CD1c-positive myeloid dendritic cell (primary cell): ENCODE measurements around the gene RNU1-4.
"Not testable (repeated sequence)": the region's sequence is repeated elsewhere in the genome, so short reads cannot be mapped to it uniquely, and the experiment has no call there.

Experiments
- DNase-seq: peaks from one replicate; pipeline ENCODE4 v3.0.0-alpha.2; 2016; ENCODE audit errors: extremely low spot score

RNU1-4 gene

GRCh38 chr1:16728243-16728949 is 11.9 kb upstream of the RNU1-4 start:
- not testable (repeated sequence) for DNase-seq

- not testable (repeated sequence) for DNase-seq
These were observed 7.9 kb upstream of the RNU1-4 start for GRCh38 chr1:16732254-16732896.

GRCh38 chr1:16741230-16741629 is 914 bp downstream of the RNU1-4 start:
- DNase-seq, result not testable (repeated sequence)

- not testable (repeated sequence) for DNase-seq
These were observed 7.3 kb downstream of the RNU1-4 start for GRCh38 chr1:16747660-16748059.

- not testable (repeated sequence) for DNase-seq
These were observed 8.4 kb downstream of the RNU1-4 start for GRCh38 chr1:16748710-16749109.

- DNase-seq, result not testable (repeated sequence)
These were observed 9.9 kb downstream of the RNU1-4 start for GRCh38 chr1:16749910-16750888.

- not testable (repeated sequence) for DNase-seq
These were observed 12.5 kb downstream of the RNU1-4 start for GRCh38 chr1:16752770-16753169.

GRCh38 chr1:16755385-16755784 is 15.1 kb downstream of the RNU1-4 start:
- not testable (repeated sequence) for DNase-seq

- DNase-seq, result not testable (repeated sequence)
These were observed 15.6 kb downstream of the RNU1-4 start for GRCh38 chr1:16755932-16756331.

- DNase-seq, result not testable (repeated sequence)
These were observed 17.3 kb downstream of the RNU1-4 start for GRCh38 chr1:16757574-16757973.

GRCh38 chr1:16758060-16758459 is 17.7 kb downstream of the RNU1-4 start:
- not testable (repeated sequence) for DNase-seq

- not testable (repeated sequence) for DNase-seq
These were observed 18.8 kb downstream of the RNU1-4 start for GRCh38 chr1:16759041-16759493.

GRCh38 chr1:16759650-16760455 is 19.5 kb downstream of the RNU1-4 start:
- DNase-seq, result not testable (repeated sequence)

- not testable (repeated sequence) for DNase-seq
These were observed 20.1 kb downstream of the RNU1-4 start for GRCh38 chr1:16760456-16760765.

- not testable (repeated sequence) for DNase-seq
These were observed 20.5 kb downstream of the RNU1-4 start for GRCh38 chr1:16760801-16761200.

GRCh38 chr1:16764248-16764819 is 24.0 kb downstream of the RNU1-4 start:
- not testable (repeated sequence) for DNase-seq

GRCh38 chr1:16764820-16765655 is 24.7 kb downstream of the RNU1-4 start:
- DNase-seq, result not testable (repeated sequence)

- DNase-seq, result not testable (repeated sequence)
These were observed 25.7 kb downstream of the RNU1-4 start for GRCh38 chr1:16765731-16766605.
